H9 (cell line): ENCODE data around the gene PLEKHA8. TPM values are rescaled to one million over a fixed set of nuclear protein-coding genes. Genes with fewer than 3 reads are reported as not detected.

ENCODE experiments used
- DNase-seq: peaks from one replicate; pipeline ENCODE4 v3.0.0-alpha.2; 2017
- H2AFZ ChIP-seq: one replicate; pipeline ENCODE4 v1.6.1; 2013; ENCODE audit warnings: mild to moderate bottlenecking, low read length, control low read depth, moderate library complexity
- H2AK5ac ChIP-seq: 2 replicates; pipeline ENCODE4 v1.6.1; 2013; ENCODE audit warnings: low read length, control low read depth, mixed read lengths; ENCODE audit not compliant: insufficient read length
- H2BK120ac ChIP-seq: one replicate; pipeline ENCODE4 v1.6.1; 2013; ENCODE audit warnings: low read depth, mild to moderate bottlenecking, low read length, control low read depth, inconsistent platforms; ENCODE audit not compliant: poor library complexity, severe bottlenecking
- H2BK12ac ChIP-seq: 2 replicates; pipeline ENCODE4 v1.6.1; 2013; ENCODE audit warnings: low read length, control low read depth, mixed read lengths, low read depth; ENCODE audit not compliant: insufficient read length
- H2BK15ac ChIP-seq: 2 replicates; pipeline ENCODE4 v1.6.1; 2013; ENCODE audit warnings: low read depth, low read length, control low read depth
- H2BK20ac ChIP-seq: one replicate; pipeline ENCODE4 v1.6.1; 2013; ENCODE audit warnings: low read depth, mild to moderate bottlenecking, low read length, control low read depth, inconsistent platforms; ENCODE audit not compliant: poor library complexity, severe bottlenecking
- H2BK5ac ChIP-seq: 2 replicates; pipeline ENCODE4 v1.6.1; 2013; ENCODE audit warnings: low read length, control low read depth, mixed read lengths; ENCODE audit not compliant: insufficient read length
- H3K14ac ChIP-seq: 2 replicates; pipeline ENCODE4 v1.6.1; 2013; ENCODE audit warnings: low read length, control low read depth; ENCODE audit not compliant: insufficient read depth
- H3K18ac ChIP-seq: 2 replicates; pipeline ENCODE4 v1.6.1; 2013; ENCODE audit warnings: low read depth, mild to moderate bottlenecking, mixed read lengths, low read length, control low read depth; ENCODE audit not compliant: insufficient read length
- H3K23ac ChIP-seq: 2 replicates; pipeline ENCODE4 v1.6.1; 2013; ENCODE audit warnings: low read length, control low read depth, mixed read lengths, low read depth; ENCODE audit not compliant: insufficient read length
- H3K23me2 ChIP-seq: 2 replicates; pipeline ENCODE4 v1.6.1; 2013; ENCODE audit warnings: low read depth, mild to moderate bottlenecking, mixed read lengths, low read length, control low read depth; ENCODE audit not compliant: insufficient read length, poor library complexity, severe bottlenecking
- H3K27ac ChIP-seq: 2 replicates; pipeline ENCODE4 v1.5.1; 2013; ENCODE audit warnings: low read length, control low read depth, mixed read lengths, low read depth; ENCODE audit not compliant: insufficient read length
- H3K27me3 ChIP-seq: 2 replicates; pipeline ENCODE4 v1.6.1; 2013; ENCODE audit warnings: low read length, control low read depth, inconsistent platforms; ENCODE audit not compliant: insufficient read depth
- H3K4ac ChIP-seq: 2 replicates; pipeline ENCODE4 v1.6.1; 2013; ENCODE audit warnings: low read depth, mild to moderate bottlenecking, control low read depth, inconsistent platforms, low read length, moderate library complexity
- H3K4me1 ChIP-seq: 2 replicates; pipeline ENCODE4 v1.6.1; 2013; ENCODE audit warnings: low read length, control low read depth, inconsistent platforms; ENCODE audit not compliant: insufficient read depth
- H3K4me2 ChIP-seq: 2 replicates; pipeline ENCODE4 v1.6.1; 2013; ENCODE audit warnings: low read length, control low read depth, mixed read lengths; ENCODE audit not compliant: insufficient read length, insufficient read depth
- H3K56ac ChIP-seq: 2 replicates; pipeline ENCODE4 v1.6.1; 2013; ENCODE audit warnings: low read depth, mild to moderate bottlenecking, mixed read lengths, low read length, control low read depth; ENCODE audit not compliant: insufficient read length
- H3K79me1 ChIP-seq: 2 replicates; pipeline ENCODE4 v1.6.1; 2013; ENCODE audit warnings: low read depth, mild to moderate bottlenecking, moderate library complexity, low read length, control low read depth, inconsistent platforms; ENCODE audit not compliant: insufficient read depth, poor library complexity, severe bottlenecking
- H3K79me2 ChIP-seq: 2 replicates; pipeline ENCODE4 v1.6.1; 2013; ENCODE audit warnings: low read length, control low read depth, inconsistent platforms; ENCODE audit not compliant: insufficient read depth
- H3K9ac ChIP-seq: 2 replicates; pipeline ENCODE4 v1.6.1; 2013; ENCODE audit warnings: low read length, control low read depth, mixed read lengths; ENCODE audit not compliant: insufficient read length; ENCODE audit errors: extremely low read depth
- H3K9me3 ChIP-seq: one replicate; pipeline ENCODE4 v1.6.1; 2013; ENCODE audit warnings: low read depth, low read length, inconsistent platforms; ENCODE audit not compliant: control insufficient read depth
- H3T11ph ChIP-seq: one replicate; pipeline ENCODE4 v1.6.1; 2013; ENCODE audit warnings: mild to moderate bottlenecking, low read length, control low read depth, inconsistent platforms
- H4K20me1 ChIP-seq: one replicate; pipeline ENCODE4 v1.6.1; 2013; ENCODE audit not compliant: control insufficient read depth, insufficient read length, insufficient read depth
- H4K5ac ChIP-seq: 2 replicates; pipeline ENCODE4 v1.6.1; 2013; ENCODE audit warnings: low read depth, mild to moderate bottlenecking, mixed read lengths, low read length, control low read depth; ENCODE audit not compliant: insufficient read length
- H4K8ac ChIP-seq: replicated peaks from 2 replicates; pipeline ENCODE4 v1.6.1; 2013; ENCODE audit warnings: low read length, control low read depth, mixed read lengths, low read depth; ENCODE audit not compliant: insufficient read length
- H4K91ac ChIP-seq: 2 replicates; pipeline ENCODE4 v1.6.1; 2013; ENCODE audit warnings: low read depth, mild to moderate bottlenecking, moderate library complexity, mixed read lengths, low read length, control low read depth; ENCODE audit not compliant: insufficient read length
- H3K27ac Mint-ChIP-seq, 3 experiments: 2 replicates in 2 of 3; 3 replicates in 1 of 3; pipeline ENCODE4 v1.8.0; 2020 to 2021; ENCODE audit warnings: mixed read lengths in 3 of 3, mild to moderate bottlenecking in 1 of 3, moderate library complexity in 1 of 3
- H3K27me3 Mint-ChIP-seq: 2 replicates; pipeline ENCODE4 v1.8.0; 2021; ENCODE audit warnings: low read depth, mild to moderate bottlenecking, moderate library complexity, mixed read lengths
- H3K36me3 Mint-ChIP-seq, 3 experiments: 2 replicates in 2 of 3; 3 replicates in 1 of 3; pipeline ENCODE4 v1.8.0; 2020 to 2021; ENCODE audit warnings: low read depth in 3 of 3, mixed read lengths in 3 of 3; ENCODE audit not compliant: insufficient read depth in 1 of 3
- H3K4me1 Mint-ChIP-seq, 2 experiments: 2 replicates each; pipeline ENCODE4 v1.8.0; 2020; ENCODE audit warnings: mixed read lengths in 2 of 2
- H3K4me3 Mint-ChIP-seq, 2 experiments: 2 replicates in 1 of 2; 3 replicates in 1 of 2; pipeline ENCODE4 v1.8.0; 2020 to 2021; ENCODE audit warnings: mild to moderate bottlenecking in 2 of 2, mixed read lengths in 2 of 2, moderate library complexity in 1 of 2
- H3K9me3 Mint-ChIP-seq, 2 experiments: 2 replicates in 1 of 2; 3 replicates in 1 of 2; pipeline ENCODE4 v1.8.0; 2020; ENCODE audit warnings: mild to moderate bottlenecking in 2 of 2, mixed read lengths in 2 of 2, moderate library complexity in 1 of 2
- CTCF ChIP-seq: fragments of 200-600 bp; sonication (generic); conservative IDR thresholded peaks from 3 replicates; pipeline ENCODE4 v1.8.0; 2021; ENCODE audit warnings: antibody characterized with exemption, mild to moderate bottlenecking
- WGBS: extraction: QIAGEN DNeasy Blood & Tissue Kit; methylation state at CpG from one replicate; pipeline ENCODE4 v1.1.7; 2013; ENCODE audit warnings: missing lambda C conversion rate, low lambda C conversion rate, mixed read lengths; ENCODE audit not compliant: insufficient read length; ENCODE audit errors: extremely low coverage; 5-methylcytosine and 5-hydroxymethylcytosine counted together
- total RNA-seq: library from RNA; stranded (reverse); gene quantifications from 2 replicates; pipeline ENCODE4 v1.2.1, GENCODE V29; 2021

Gene PLEKHA8
- total RNA-seq, 1 experiment from 2014 or later, result 37.0 TPM

- Histone ChIP-seq H3K9me3 (no peaks in the 10 kb centered on the region), H2BK20ac (no peak overlapping the region), H2AK5ac (no peak overlapping the region), H2BK15ac (no peak overlapping the region), H2AFZ (no peak overlapping the region), H3K4me1 (peaks cover 4% of the 10 kb centered on the region; the same call in 1 of the 2 replicates), H4K20me1 (no peaks in the 10 kb centered on the region), H2BK12ac (no peak overlapping the region), H3K56ac (no peak overlapping the region), H3K23me2 (peaks cover 10% of the 10 kb centered on the region), H2BK5ac (no peak overlapping the region), H4K91ac (no peak overlapping the region), H2BK120ac (no peak overlapping the region), H3K23ac (no peak overlapping the region), H3K27me3 (no peaks in the 10 kb centered on the region), H3K79me2 (peaks cover 23% of the 10 kb centered on the region; the same call in 1 of the 2 replicates), H4K8ac (no peak overlapping the region), H4K5ac (no peak overlapping the region), H3T11ph (no peak overlapping the region), H3K79me1 (peaks cover 11% of the 10 kb centered on the region), H3K27ac (no peak overlapping the region), H3K14ac (no peak overlapping the region), H3K18ac (no peak overlapping the region), H3K9ac (no peak overlapping the region), H3K4me2 (peak overlapping the region; percentile 71), H3K4ac (no peak overlapping the region)
- H3K9me3 Mint-ChIP-seq, result no peaks in the 10 kb centered on the region
- no peak for DNase-seq
- H3K4me3 Mint-ChIP-seq, result no peak overlapping the region
- peaks cover 0 to 5% (median 3%) of the 10 kb centered on the region in 3 experiments; a peak in 4 of 7 replicates for H3K36me3 Mint-ChIP-seq
- H3K4me1 Mint-ChIP-seq, result peaks cover 20 to 22% of the 10 kb centered on the region in 2 experiments
- H3K27me3 Mint-ChIP-seq, result no peaks in the 10 kb centered on the region
- peak; percentile 33; the same call in 1 of the 3 replicates for TF ChIP-seq CTCF
- no peak overlapping the region for H3K27ac Mint-ChIP-seq
- no CpG with 5 or more reads among the region's 6 CpGs for WGBS
Measured at GRCh38 chr7:30029696-30030095, 1.5 kb downstream of the PLEKHA8 start.
